HEK293 (cell line): ENCODE results near the gene COASY.

Source experiments
- CTCF ChIA-PET: fragments of 350-600 bp; formaldehyde crosslinking; extraction: SDS; loops from one replicate; lab custom pipeline; 2021; ENCODE audit warnings: antibody characterized with exemption; lab: Yijun Ruan, JAX
- POLR2A ChIA-PET: fragments of 300-600 bp; formaldehyde crosslinking; extraction: SDS; loops from one replicate; lab custom pipeline; 2020; ENCODE audit warnings: antibody characterized with exemption, inconsistent platforms; lab: Yijun Ruan, JAX
- H3K27ac ChIP-seq: fragments of 200-500 bp; sonication (Bioruptor generic); 2 replicates; pipeline ENCODE4 v1.5.1; 2014; ENCODE audit warnings: low read depth, low read length, control low read depth, inconsistent platforms; ENCODE audit errors: extremely low read depth
- H3K36me3 ChIP-seq, 2 experiments: fragments of 200-500 bp in 1 of 2; sonication (Bioruptor generic) in 1 of 2; 1 replicate in 1 of 2; 2 replicates in 1 of 2; pipeline ENCODE4 v1.5.1; 2014 to 2017; ENCODE audit warnings: inconsistent platforms in 2 of 2, low read length in 2 of 2; ENCODE audit not compliant: control insufficient read depth in 2 of 2, insufficient read depth in 1 of 2
- H3K4me1 ChIP-seq: fragments of 200-500 bp; sonication (Bioruptor generic); 2 replicates; pipeline ENCODE4 v1.5.1; 2014; ENCODE audit warnings: mild to moderate bottlenecking, low read length, inconsistent platforms; ENCODE audit not compliant: control insufficient read depth, insufficient read depth
- H3K4me3 ChIP-seq: 2 replicates; pipeline ENCODE4 v1.5.1; 2011; ENCODE audit warnings: low read depth, mild to moderate bottlenecking, control low read depth, low read length, moderate library complexity
- H3K9me3 ChIP-seq: fragments of 200-500 bp; sonication (Bioruptor generic); 2 replicates; pipeline ENCODE4 v1.5.1; 2014; ENCODE audit warnings: low read depth, low read length, inconsistent platforms; ENCODE audit not compliant: control insufficient read depth, insufficient read depth
- CTCF ChIP-seq: fragments of 450-650 bp; formaldehyde crosslinking; IDR thresholded peaks from 2 replicates; pipeline ENCODE4 v1.5.1; 2016; ENCODE audit warnings: missing biosample characterization, missing genetic modification characterization
- REST ChIP-seq: fragments of 450-650 bp; formaldehyde crosslinking; IDR thresholded peaks from 2 replicates; pipeline ENCODE4 v1.5.1; 2016; ENCODE audit warnings: missing biosample characterization, missing genetic modification characterization
- ZNF184 ChIP-seq: fragments of 450-650 bp; IDR thresholded peaks from 2 replicates; pipeline ENCODE4 v1.5.1; 2018; ENCODE audit warnings: missing biosample characterization, mild to moderate bottlenecking, missing genetic modification characterization
- ZNF214 ChIP-seq: fragments of 450-650 bp; formaldehyde crosslinking; IDR thresholded peaks from 2 replicates; pipeline ENCODE4 v1.5.1; 2017; ENCODE audit warnings: missing biosample characterization, mild to moderate bottlenecking, missing genetic modification characterization, borderline replicate concordance
- ZNF266 ChIP-seq: fragments of 450-650 bp; formaldehyde crosslinking; IDR thresholded peaks from 2 replicates; pipeline ENCODE4 v1.5.1; 2016; ENCODE audit warnings: missing biosample characterization, missing genetic modification characterization, low read depth
- ZNF280D ChIP-seq: fragments of 450-650 bp; formaldehyde crosslinking; IDR thresholded peaks from 2 replicates; pipeline ENCODE4 v1.5.1; 2016; ENCODE audit warnings: missing biosample characterization, missing genetic modification characterization
- ZNF335 ChIP-seq: fragments of 450-650 bp; formaldehyde crosslinking; conservative IDR thresholded peaks from 2 replicates; pipeline ENCODE4 v1.5.1; 2016; ENCODE audit warnings: missing biosample characterization, missing genetic modification characterization
- ZNF560 ChIP-seq: fragments of 450-650 bp; formaldehyde crosslinking; IDR thresholded peaks from 2 replicates; pipeline ENCODE4 v1.5.1; 2017; ENCODE audit warnings: missing biosample characterization, missing genetic modification characterization, borderline replicate concordance
- ZNF600 ChIP-seq: fragments of 450-650 bp; formaldehyde crosslinking; IDR thresholded peaks from 2 replicates; pipeline ENCODE4 v1.5.1; 2016; ENCODE audit warnings: missing biosample characterization, missing genetic modification characterization
- ZNF654 ChIP-seq: fragments of 450-650 bp; formaldehyde crosslinking; IDR thresholded peaks from 2 replicates; pipeline ENCODE4 v1.5.1; 2016; ENCODE audit warnings: low read depth, missing biosample characterization, missing genetic modification characterization
- ZNF830 ChIP-seq: fragments of 450-650 bp; IDR thresholded peaks from 2 replicates; pipeline ENCODE4 v1.5.0; 2018; ENCODE audit warnings: missing biosample characterization, missing genetic modification characterization, low read depth, mild to moderate bottlenecking, moderate library complexity
- TF ChIP-seq, protein P1 (sequence below): fragments of 450-650 bp; formaldehyde crosslinking; IDR thresholded peaks from 2 replicates; pipeline ENCODE4 v1.5.1; 2016; ENCODE audit warnings: missing biosample characterization, missing genetic modification characterization, low read depth

Gene COASY

DNA sequence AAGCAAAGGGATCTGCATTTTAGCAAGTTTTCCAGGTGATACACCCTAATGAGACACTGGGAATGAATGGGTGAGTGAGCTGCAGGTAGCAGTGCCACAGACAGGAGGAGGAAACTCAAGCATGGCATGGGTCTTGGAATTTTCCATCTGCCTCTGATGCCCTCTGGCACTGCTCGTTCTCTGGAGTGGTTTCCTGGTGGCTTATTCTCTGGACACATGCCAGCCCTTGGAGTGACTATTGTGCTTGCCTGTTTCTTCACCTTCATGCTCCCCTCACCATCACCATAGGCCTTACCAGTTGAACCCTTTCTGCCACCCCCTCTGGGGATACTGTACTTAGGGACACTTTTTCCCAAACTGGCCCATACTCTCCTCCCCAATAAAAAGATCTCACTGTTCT is 1.6 kb downstream of the COASY start (continued):
- TF ChIP-seq, protein P1, sequence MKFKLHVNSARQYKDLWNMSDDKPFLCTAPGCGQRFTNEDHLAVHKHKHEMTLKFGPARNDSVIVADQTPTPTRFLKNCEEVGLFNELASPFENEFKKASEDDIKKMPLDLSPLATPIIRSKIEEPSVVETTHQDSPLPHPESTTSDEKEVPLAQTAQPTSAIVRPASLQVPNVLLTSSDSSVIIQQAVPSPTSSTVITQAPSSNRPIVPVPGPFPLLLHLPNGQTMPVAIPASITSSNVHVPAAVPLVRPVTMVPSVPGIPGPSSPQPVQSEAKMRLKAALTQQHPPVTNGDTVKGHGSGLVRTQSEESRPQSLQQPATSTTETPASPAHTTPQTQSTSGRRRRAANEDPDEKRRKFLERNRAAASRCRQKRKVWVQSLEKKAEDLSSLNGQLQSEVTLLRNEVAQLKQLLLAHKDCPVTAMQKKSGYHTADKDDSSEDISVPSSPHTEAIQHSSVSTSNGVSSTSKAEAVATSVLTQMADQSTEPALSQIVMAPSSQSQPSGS (tag by site-specific recombination): no peak

- Histone ChIP-seq H3K9me3 (no peaks in the 10 kb centered on the region), H3K4me1 (peaks cover 10% of the 10 kb centered on the region; the same call in 1 of the 2 replicates), H3K4me3 (no peak overlapping the region), H3K27ac (no peak overlapping the region), H3K36me3 (peaks cover 0 to 48% of the 10 kb centered on the region in 2 experiments; a peak in 1 of 3 replicates)
- POLR2A ChIA-PET: interaction anchor here (2.6 to 4.8 kb wide), 2 partner anchors 9 to 14 kb away, joined by 10 to 48 read pairs; partner anchors contain the start of gene PSMC3IP
- CTCF ChIA-PET: interaction anchor here (1.0 to 1.5 kb wide), 3 partner anchors 11 to 434 kb away, joined by 3 to 5 read pairs (median 3); partner anchors contain the start of gene RPL27
- TF ChIP-seq ZNF184 (no peak), ZNF335 (tag by site-specific recombination) (0 out of 2 replicates have a peak, but pooled peaks have one; percentile 1), ZNF266 (no peak)
These were observed 2.0 kb downstream of the COASY start for GRCh38 chr17:42563950-42564349.

- H3K27ac ChIP-seq: no peak overlapping the region
- ChIA-PET POLR2A (interaction anchor here (0.5 to 4.8 kb wide), 4 partner anchors 10 to 581 kb away, joined by 3 to 48 read pairs (median 7); partner anchors contain the start of genes PSMC3IP, RETREG3 and TUBG1), CTCF (interaction anchor here (1.0 to 1.8 kb wide), 3 partner anchors 17 to 433 kb away, joined by 3 to 7 read pairs (median 5); partner anchors contain the start of genes BECN1 and RPL27)
- TF ChIP-seq ZNF560 (tag by site-specific recombination) (no peak), CTCF (no peak), REST (tag by site-specific recombination) (no peak), ZNF830 (tag by site-specific recombination) (no peak), ZNF600 (tag by site-specific recombination) (peak; percentile 67; the same call in 1 of the 2 replicates), ZNF280D (tag by site-specific recombination) (no peak), ZNF654 (no peak), ZNF214 (tag by site-specific recombination) (no peak)
- no peak overlapping the region for H3K4me3 ChIP-seq
- no peaks in the 10 kb centered on the region for H3K9me3 ChIP-seq
- peaks cover 10% of the 10 kb centered on the region; the same call in 1 of the 2 replicates for H3K4me1 ChIP-seq
- H3K36me3 ChIP-seq: peaks cover 0 to 58% of the 10 kb centered on the region in 2 experiments; a peak in 1 of 3 replicates
These were observed 3.0 kb downstream of the COASY start for GRCh38 chr17:42564815-42565522.
